Hepatocyte (in vitro differentiated cells): Measurements from ENCODE around the gene ST3GAL5. TPM values are rescaled to one million over a fixed set of nuclear protein-coding genes. Genes with fewer than 3 reads are reported as not detected.

ENCODE experiments used
- DNase-seq: peaks from one replicate; pipeline ENCODE4 v3.0.0-alpha.2; 2016; ENCODE audit warnings: low spot score
- H2AFZ ChIP-seq: fragments of 200-600 bp; sonication (generic); 2 replicates; pipeline ENCODE4 v1.6.0; 2016; ENCODE audit warnings: antibody characterized with exemption, mild to moderate bottlenecking
- H3K27ac ChIP-seq: fragments of 200-600 bp; sonication (generic); 2 replicates; pipeline ENCODE4 v1.5.1; 2016; ENCODE audit warnings: mild to moderate bottlenecking
- H3K27me3 ChIP-seq: fragments of 200-600 bp; sonication (generic); 2 replicates; pipeline ENCODE4 v1.6.1; 2016
- H3K36me3 ChIP-seq: fragments of 200-600 bp; sonication (generic); replicated peaks from 2 replicates; pipeline ENCODE4 v1.5.1; 2016; ENCODE audit warnings: low read depth; ENCODE audit not compliant: insufficient read depth
- H3K4me1 ChIP-seq: fragments of 200-600 bp; sonication (generic); 2 replicates; pipeline ENCODE4 v1.5.1; 2016; ENCODE audit warnings: mild to moderate bottlenecking, moderate library complexity; ENCODE audit not compliant: insufficient read depth
- H3K4me2 ChIP-seq: fragments of 200-600 bp; sonication (generic); 2 replicates; pipeline ENCODE4 v1.6.0; 2016
- H3K4me3 ChIP-seq: fragments of 200-600 bp; sonication (generic); 2 replicates; pipeline ENCODE4 v1.5.1; 2016; ENCODE audit warnings: mild to moderate bottlenecking
- H3K79me2 ChIP-seq: fragments of 200-600 bp; sonication (generic); 2 replicates; pipeline ENCODE4 v1.6.0; 2017; ENCODE audit warnings: mild to moderate bottlenecking
- H3K9me2 ChIP-seq: fragments of 200-600 bp; sonication (generic); replicated peaks from 2 replicates; pipeline ENCODE4 v1.6.0; 2017; ENCODE audit warnings: mild to moderate bottlenecking; ENCODE audit not compliant: insufficient read depth
- H3K9me3 ChIP-seq: fragments of 200-600 bp; sonication (generic); 2 replicates; pipeline ENCODE4 v1.5.1; 2016; ENCODE audit warnings: low read depth, mild to moderate bottlenecking
- H4K20me1 ChIP-seq: fragments of 200-600 bp; sonication (generic); 2 replicates; pipeline ENCODE4 v1.6.0; 2016; ENCODE audit warnings: mild to moderate bottlenecking; ENCODE audit not compliant: insufficient read depth, poor library complexity, severe bottlenecking
- EZH2 ChIP-seq: fragments of 200-600 bp; sonication (generic); IDR thresholded peaks from 2 replicates; pipeline ENCODE4 v1.6.1; 2016; ENCODE audit warnings: antibody characterized with exemption, mild to moderate bottlenecking, borderline replicate concordance
- EZH2phosphoT487 ChIP-seq: fragments of 200-600 bp; sonication (generic); IDR thresholded peaks from one replicate; pipeline ENCODE4 v1.6.1; 2018; ENCODE audit warnings: antibody characterized with exemption, mild to moderate bottlenecking, low read depth, moderate library complexity; ENCODE audit not compliant: unreplicated experiment, severe bottlenecking
- WGBS: methylation state at CpG from one replicate; pipeline ENCODE4 v1.1.6; 2016; ENCODE audit warnings: low lambda C conversion rate; ENCODE audit errors: missing lambda C conversion rate; 5-methylcytosine and 5-hydroxymethylcytosine counted together
- polyA plus RNA-seq: library from polyadenylated mRNA; unstranded; fragments of >200 nt; fragmentation: Nextera tagmentation; extraction: Ambion mirVana; gene quantifications from 2 replicates; pipeline ENCODE4 v1.2.1, GENCODE V29; 2016
- total RNA-seq: library from RNA; depleted of rRNA; stranded (reverse); fragments of >200 nt; gene quantifications from 2 replicates; pipeline ENCODE4 v1.2.3, GENCODE V29; 2014
- TF ChIP-seq, protein P1 (sequence below): fragments of 200-600 bp; sonication (generic); IDR thresholded peaks from 2 replicates; pipeline ENCODE4 v1.5.1; 2016; ENCODE audit warnings: antibody characterized with exemption, mild to moderate bottlenecking; ENCODE audit not compliant: poor library complexity

Gene ST3GAL5
- total and polyA plus RNA-seq, 2 experiments from 2014 or later, result 24.7 to 25.6 TPM

DNA sequence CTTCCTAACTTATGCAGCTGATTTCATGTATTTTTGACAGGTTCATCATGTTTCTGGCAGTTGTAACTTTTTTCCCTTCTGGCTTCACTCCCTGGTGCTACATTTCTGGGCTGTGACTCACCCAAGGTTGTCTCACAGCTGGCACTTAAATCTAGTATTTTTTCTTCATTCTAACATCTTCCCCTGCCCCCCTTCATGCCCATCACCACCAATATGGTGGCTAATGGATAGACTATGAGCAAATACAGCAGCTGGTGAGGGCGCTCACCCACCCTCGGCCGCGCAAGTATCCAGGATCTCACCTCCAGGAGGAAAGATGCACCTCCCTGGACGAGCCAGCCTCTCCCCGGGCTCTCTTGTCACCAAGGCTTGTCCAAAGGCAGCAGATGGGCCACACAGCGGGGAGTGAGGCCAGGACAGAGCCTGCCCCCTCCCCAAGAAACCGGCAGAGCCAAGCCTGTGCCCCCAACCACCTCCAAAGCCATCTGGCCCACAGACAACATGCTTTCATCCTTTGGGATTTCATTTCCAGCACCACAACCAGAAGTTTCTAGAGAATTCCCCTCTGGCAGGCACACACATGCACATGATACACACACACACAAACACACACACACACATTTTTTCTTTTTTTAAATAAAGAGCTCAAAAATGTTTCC is 95.9 kb downstream of the ST3GAL5 start:
- Histone ChIP-seq H3K27ac (no peak overlapping the region), H2AFZ (no peak overlapping the region), H4K20me1 (no peaks in the 10 kb centered on the region), H3K79me2 (no peaks in the 10 kb centered on the region), H3K4me3 (no peak overlapping the region), H3K4me2 (no peak overlapping the region), H3K27me3 (no peaks in the 10 kb centered on the region), H3K9me2 (no peaks in the 10 kb centered on the region), H3K4me1 (peaks cover 48% of the 10 kb centered on the region), H3K36me3 (no peaks in the 10 kb centered on the region), H3K9me3 (no peaks in the 10 kb centered on the region)
- TF ChIP-seq EZH2 (no peak), EZH2phosphoT487 (no peak)
- TF ChIP-seq, protein P1, sequence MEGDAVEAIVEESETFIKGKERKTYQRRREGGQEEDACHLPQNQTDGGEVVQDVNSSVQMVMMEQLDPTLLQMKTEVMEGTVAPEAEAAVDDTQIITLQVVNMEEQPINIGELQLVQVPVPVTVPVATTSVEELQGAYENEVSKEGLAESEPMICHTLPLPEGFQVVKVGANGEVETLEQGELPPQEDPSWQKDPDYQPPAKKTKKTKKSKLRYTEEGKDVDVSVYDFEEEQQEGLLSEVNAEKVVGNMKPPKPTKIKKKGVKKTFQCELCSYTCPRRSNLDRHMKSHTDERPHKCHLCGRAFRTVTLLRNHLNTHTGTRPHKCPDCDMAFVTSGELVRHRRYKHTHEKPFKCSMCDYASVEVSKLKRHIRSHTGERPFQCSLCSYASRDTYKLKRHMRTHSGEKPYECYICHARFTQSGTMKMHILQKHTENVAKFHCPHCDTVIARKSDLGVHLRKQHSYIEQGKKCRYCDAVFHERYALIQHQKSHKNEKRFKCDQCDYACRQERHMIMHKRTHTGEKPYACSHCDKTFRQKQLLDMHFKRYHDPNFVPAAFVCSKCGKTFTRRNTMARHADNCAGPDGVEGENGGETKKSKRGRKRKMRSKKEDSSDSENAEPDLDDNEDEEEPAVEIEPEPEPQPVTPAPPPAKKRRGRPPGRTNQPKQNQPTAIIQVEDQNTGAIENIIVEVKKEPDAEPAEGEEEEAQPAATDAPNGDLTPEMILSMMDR, result no peak
- no peak for DNase-seq
- WGBS, result 79% methylated on average over 8 of the region's 8 CpGs

- H3K9me3 ChIP-seq, result no peaks in the 10 kb centered on the region
- TF ChIP-seq, protein P1, result no peak
- TF ChIP-seq EZH2phosphoT487 (no peak), EZH2 (no peak)
- no peaks in the 10 kb centered on the region for H3K27me3 ChIP-seq
- H3K27ac ChIP-seq, result no peak overlapping the region
- H3K4me3 ChIP-seq, result no peak overlapping the region
- H3K4me1 ChIP-seq, result peaks cover 48% of the 10 kb centered on the region
- WGBS, result 90% methylated on average over 22 of the region's 22 CpGs
- no peak overlapping the region for H3K4me2 ChIP-seq
- H3K9me2 ChIP-seq, result no peaks in the 10 kb centered on the region
- H2AFZ ChIP-seq, result no peak overlapping the region
- no peak for DNase-seq
- H3K79me2 ChIP-seq, result no peaks in the 10 kb centered on the region
- no peaks in the 10 kb centered on the region for H4K20me1 ChIP-seq
- H3K36me3 ChIP-seq, result no peaks in the 10 kb centered on the region
These were observed 96.9 kb downstream of the ST3GAL5 start for GRCh38 chr2:85791704-85792565.

- H3K9me2 ChIP-seq, result no peaks in the 10 kb centered on the region
- H3K79me2 ChIP-seq, result no peaks in the 10 kb centered on the region
- H3K4me1 ChIP-seq, result peaks cover 42% of the 10 kb centered on the region
- no peak overlapping the region for H3K4me2 ChIP-seq
- no peak overlapping the region for H2AFZ ChIP-seq
- H3K9me3 ChIP-seq, result no peaks in the 10 kb centered on the region
- no peak overlapping the region for H3K27ac ChIP-seq
- no peaks in the 10 kb centered on the region for H3K36me3 ChIP-seq
- no peaks in the 10 kb centered on the region for H4K20me1 ChIP-seq
- DNase-seq, result no peak
- H3K27me3 ChIP-seq, result no peaks in the 10 kb centered on the region
- no peak for TF ChIP-seq EZH2phosphoT487
- TF ChIP-seq, protein P1, result no peak
- no peak for TF ChIP-seq EZH2
- H3K4me3 ChIP-seq, result no peak overlapping the region
- 84% methylated on average over 12 of the region's 12 CpGs for WGBS
These were observed 98.1 kb downstream of the ST3GAL5 start for GRCh38 chr2:85790499-85791188.
